22Rv1 (cell line): Measurements from ENCODE around the gene SFT2D1.

Experiments used
- ZFX ChIP-seq: fragments of 450-650 bp; IDR thresholded peaks from 2 replicates; pipeline ENCODE4 v1.6.1; 2017; ENCODE audit warnings: antibody characterized with exemption, borderline replicate concordance
- TF ChIP-seq, protein P1 (sequence below): fragments of 450-650 bp; IDR thresholded peaks from 2 replicates; pipeline ENCODE4 v1.5.1; 2017; ENCODE audit warnings: mild to moderate bottlenecking

DNA sequence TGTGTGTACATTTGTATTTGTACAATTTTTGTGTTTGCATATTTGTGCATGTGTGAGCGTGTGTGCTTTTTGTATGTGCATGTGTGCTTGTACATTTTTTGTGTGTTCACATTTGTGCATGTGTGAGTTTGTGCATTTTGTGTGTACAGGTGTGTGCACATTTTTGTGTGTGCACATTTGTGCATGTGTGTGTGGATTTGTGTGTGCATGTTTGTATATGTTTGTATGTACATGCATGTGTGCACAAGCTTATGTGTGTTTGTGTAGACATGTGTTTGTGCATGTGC lies 63.0 kb downstream of the SFT2D1 start:
- TF ChIP-seq, protein P1, sequence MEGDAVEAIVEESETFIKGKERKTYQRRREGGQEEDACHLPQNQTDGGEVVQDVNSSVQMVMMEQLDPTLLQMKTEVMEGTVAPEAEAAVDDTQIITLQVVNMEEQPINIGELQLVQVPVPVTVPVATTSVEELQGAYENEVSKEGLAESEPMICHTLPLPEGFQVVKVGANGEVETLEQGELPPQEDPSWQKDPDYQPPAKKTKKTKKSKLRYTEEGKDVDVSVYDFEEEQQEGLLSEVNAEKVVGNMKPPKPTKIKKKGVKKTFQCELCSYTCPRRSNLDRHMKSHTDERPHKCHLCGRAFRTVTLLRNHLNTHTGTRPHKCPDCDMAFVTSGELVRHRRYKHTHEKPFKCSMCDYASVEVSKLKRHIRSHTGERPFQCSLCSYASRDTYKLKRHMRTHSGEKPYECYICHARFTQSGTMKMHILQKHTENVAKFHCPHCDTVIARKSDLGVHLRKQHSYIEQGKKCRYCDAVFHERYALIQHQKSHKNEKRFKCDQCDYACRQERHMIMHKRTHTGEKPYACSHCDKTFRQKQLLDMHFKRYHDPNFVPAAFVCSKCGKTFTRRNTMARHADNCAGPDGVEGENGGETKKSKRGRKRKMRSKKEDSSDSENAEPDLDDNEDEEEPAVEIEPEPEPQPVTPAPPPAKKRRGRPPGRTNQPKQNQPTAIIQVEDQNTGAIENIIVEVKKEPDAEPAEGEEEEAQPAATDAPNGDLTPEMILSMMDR: no peak
- no peak for TF ChIP-seq ZFX
